Panc1 (cell line): ENCODE measurements around the gene DYNC1I1. TPM values are rescaled to one million over a fixed set of nuclear protein-coding genes. Genes with fewer than 3 reads are reported as not detected.

Experiments used
- ATAC-seq: fragments of 200-7000 bp; cut with Tn5 transposase; 2 replicates; pipeline ENCODE4 v1.9.1; 2020; ENCODE audit warnings: mild to moderate bottlenecking, moderate library complexity
- BruUV-seq: library from RNA; stranded (reverse); fragments of 400-500 nt; replicated peaks from 2 replicates; lab custom pipeline; 2021; lab: Mats Ljungman, UMichigan
- CTCF ChIA-PET: fragments of 300-600 bp; sonication (Branson Sonifier 250); formaldehyde crosslinking; loops from one replicate; lab custom pipeline; 2022; ENCODE audit warnings: antibody characterized with exemption; lab: Charles Lee
- POLR2A ChIA-PET: fragments of 300-600 bp; sonication (Branson Sonifier 250); formaldehyde crosslinking; loops from one replicate; lab custom pipeline; 2022; ENCODE audit warnings: antibody characterized with exemption; lab: Charles Lee
- DNase-seq: peaks from one replicate; pipeline ENCODE4 v3.0.0-alpha.2; 2010; ENCODE audit warnings: low read depth, low spot score
- H3K27ac ChIP-seq: 2 replicates; pipeline ENCODE4 v1.5.1; 2011; ENCODE audit warnings: mild to moderate bottlenecking, low read length, inconsistent platforms
- H3K27me3 ChIP-seq: fragments of 200-500 bp; sonication (Bioruptor generic); 2 replicates; pipeline ENCODE4 v1.6.0; 2014; ENCODE audit warnings: low read length, inconsistent platforms; ENCODE audit not compliant: control insufficient read depth, insufficient read depth
- H3K36me3 ChIP-seq: fragments of 200-500 bp; sonication (Bioruptor generic); 2 replicates; pipeline ENCODE4 v1.5.1; 2014; ENCODE audit warnings: inconsistent platforms, mild to moderate bottlenecking, low read length, moderate library complexity; ENCODE audit not compliant: control insufficient read depth, insufficient read depth
- H3K4me1 ChIP-seq: 2 replicates; pipeline ENCODE4 v1.5.1; 2011; ENCODE audit warnings: inconsistent platforms, mild to moderate bottlenecking, low read length, moderate library complexity; ENCODE audit not compliant: control insufficient read depth, insufficient read depth
- H3K4me3 ChIP-seq, 2 experiments: 2 replicates each; pipeline ENCODE4 v1.5.1; 2011 to 2012; ENCODE audit warnings: low read depth in 2 of 2, low read length in 2 of 2, mild to moderate bottlenecking in 2 of 2, inconsistent platforms in 1 of 2, moderate library complexity in 1 of 2
- H3K9me3 ChIP-seq: fragments of 200-500 bp; sonication (Bioruptor generic); 2 replicates; pipeline ENCODE4 v1.5.1; 2014; ENCODE audit warnings: low read depth, mild to moderate bottlenecking, inconsistent platforms, low read length, moderate library complexity; ENCODE audit not compliant: control insufficient read depth, insufficient read depth
- POLR2AphosphoS5 ChIP-seq: IDR thresholded peaks from 2 replicates; pipeline ENCODE4 v1.6.1; 2012; ENCODE audit warnings: mild to moderate bottlenecking, low read depth, low read length, moderate library complexity
- SIN3A ChIP-seq: IDR thresholded peaks from 2 replicates; pipeline ENCODE4 v1.6.1; 2012; ENCODE audit warnings: low read depth, mild to moderate bottlenecking, low read length, moderate library complexity, borderline replicate concordance; ENCODE audit not compliant: insufficient read depth
- TCF7L2 ChIP-seq: IDR thresholded peaks from 2 replicates; pipeline ENCODE4 v1.6.1; 2011; ENCODE audit warnings: mild to moderate bottlenecking, low read depth, low read length, inconsistent platforms
- in situ Hi-C: cut with HindIII; loops from 2 replicates; pipeline ENCODE4 v1.10.0; 2016; ENCODE audit warnings: low sequenced_read_pairs, low pct_unique_long_range_greater_than_20kb
- intact Hi-C: fragments of 100-400 bp; cut with micrococcal nuclease; formaldehyde crosslinking; loops from one replicate; pipeline ENCODE4 v1.10.0; 2022; ENCODE audit not compliant: unreplicated experiment
- total RNA-seq: library from RNA; stranded (reverse); gene quantifications from one replicate; pipeline ENCODE4 v1.2.1, GENCODE V29; 2021; ENCODE audit not compliant: unreplicated experiment
- TF ChIP-seq, protein P1 (sequence below), 2 experiments: IDR thresholded peaks; 2 replicates each; pipeline ENCODE4 v1.6.1; 2011 to 2012; ENCODE audit warnings: low read depth in 2 of 2, control low read depth in 1 of 2, low read length in 1 of 2, mild to moderate bottlenecking in 1 of 2, moderate library complexity in 1 of 2; ENCODE audit not compliant: insufficient read depth in 1 of 2
- TF ChIP-seq, protein P2 (sequence below): fragments of 450-650 bp; IDR thresholded peaks from 2 replicates; pipeline ENCODE4 v1.5.1; 2017; ENCODE audit warnings: mild to moderate bottlenecking

Gene DYNC1I1
- total RNA-seq, 1 experiment from 2014 or later = 0.13 TPM

DNA sequence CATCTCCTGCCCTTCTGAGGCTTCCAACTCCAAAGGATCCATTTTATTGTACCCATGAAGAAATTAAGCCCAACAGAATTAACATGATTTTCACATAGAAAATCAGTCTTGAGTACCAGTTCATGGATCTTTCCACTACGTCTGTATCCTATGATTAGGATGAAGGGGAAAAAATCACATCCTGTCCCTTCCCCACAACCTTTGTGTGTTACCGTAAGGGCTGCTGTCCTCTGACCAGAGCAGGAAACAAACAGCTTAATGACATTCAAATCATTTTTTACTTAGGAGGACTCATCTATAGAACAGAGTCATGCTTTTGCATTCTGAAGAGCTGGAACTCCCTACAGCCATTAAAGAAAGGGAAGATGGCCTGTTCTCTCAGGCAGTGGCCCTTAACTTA, 241.5 kb downstream of the DYNC1I1 start:
- in situ Hi-C loops (no loop called here), intact Hi-C loops (no loop called here)
- H3K4me3 ChIP-seq = no peak overlapping the region
- H3K4me1 ChIP-seq = no peaks in the 10 kb centered on the region
- no peak overlapping the region for H3K27ac ChIP-seq
- ChIA-PET CTCF (no interaction called here), POLR2A (no interaction called here)
- ATAC-seq (no peak), DNase-seq (no peak)
- H3K9me3 ChIP-seq = no peaks in the 10 kb centered on the region
- no TSS peak for BruUV-seq
- TF ChIP-seq, protein P1, sequence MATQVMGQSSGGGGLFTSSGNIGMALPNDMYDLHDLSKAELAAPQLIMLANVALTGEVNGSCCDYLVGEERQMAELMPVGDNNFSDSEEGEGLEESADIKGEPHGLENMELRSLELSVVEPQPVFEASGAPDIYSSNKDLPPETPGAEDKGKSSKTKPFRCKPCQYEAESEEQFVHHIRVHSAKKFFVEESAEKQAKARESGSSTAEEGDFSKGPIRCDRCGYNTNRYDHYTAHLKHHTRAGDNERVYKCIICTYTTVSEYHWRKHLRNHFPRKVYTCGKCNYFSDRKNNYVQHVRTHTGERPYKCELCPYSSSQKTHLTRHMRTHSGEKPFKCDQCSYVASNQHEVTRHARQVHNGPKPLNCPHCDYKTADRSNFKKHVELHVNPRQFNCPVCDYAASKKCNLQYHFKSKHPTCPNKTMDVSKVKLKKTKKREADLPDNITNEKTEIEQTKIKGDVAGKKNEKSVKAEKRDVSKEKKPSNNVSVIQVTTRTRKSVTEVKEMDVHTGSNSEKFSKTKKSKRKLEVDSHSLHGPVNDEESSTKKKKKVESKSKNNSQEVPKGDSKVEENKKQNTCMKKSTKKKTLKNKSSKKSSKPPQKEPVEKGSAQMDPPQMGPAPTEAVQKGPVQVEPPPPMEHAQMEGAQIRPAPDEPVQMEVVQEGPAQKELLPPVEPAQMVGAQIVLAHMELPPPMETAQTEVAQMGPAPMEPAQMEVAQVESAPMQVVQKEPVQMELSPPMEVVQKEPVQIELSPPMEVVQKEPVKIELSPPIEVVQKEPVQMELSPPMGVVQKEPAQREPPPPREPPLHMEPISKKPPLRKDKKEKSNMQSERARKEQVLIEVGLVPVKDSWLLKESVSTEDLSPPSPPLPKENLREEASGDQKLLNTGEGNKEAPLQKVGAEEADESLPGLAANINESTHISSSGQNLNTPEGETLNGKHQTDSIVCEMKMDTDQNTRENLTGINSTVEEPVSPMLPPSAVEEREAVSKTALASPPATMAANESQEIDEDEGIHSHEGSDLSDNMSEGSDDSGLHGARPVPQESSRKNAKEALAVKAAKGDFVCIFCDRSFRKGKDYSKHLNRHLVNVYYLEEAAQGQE (IDR thresholded peaks at IDR 0.05; ENCODE audit: insufficient read depth in 1 of 2, low read depth in 2 of 2, low read length in 1 of 2) = no peak
- no peak for TF ChIP-seq SIN3A
- TF ChIP-seq POLR2AphosphoS5 = no peak
- TF ChIP-seq, protein P2, sequence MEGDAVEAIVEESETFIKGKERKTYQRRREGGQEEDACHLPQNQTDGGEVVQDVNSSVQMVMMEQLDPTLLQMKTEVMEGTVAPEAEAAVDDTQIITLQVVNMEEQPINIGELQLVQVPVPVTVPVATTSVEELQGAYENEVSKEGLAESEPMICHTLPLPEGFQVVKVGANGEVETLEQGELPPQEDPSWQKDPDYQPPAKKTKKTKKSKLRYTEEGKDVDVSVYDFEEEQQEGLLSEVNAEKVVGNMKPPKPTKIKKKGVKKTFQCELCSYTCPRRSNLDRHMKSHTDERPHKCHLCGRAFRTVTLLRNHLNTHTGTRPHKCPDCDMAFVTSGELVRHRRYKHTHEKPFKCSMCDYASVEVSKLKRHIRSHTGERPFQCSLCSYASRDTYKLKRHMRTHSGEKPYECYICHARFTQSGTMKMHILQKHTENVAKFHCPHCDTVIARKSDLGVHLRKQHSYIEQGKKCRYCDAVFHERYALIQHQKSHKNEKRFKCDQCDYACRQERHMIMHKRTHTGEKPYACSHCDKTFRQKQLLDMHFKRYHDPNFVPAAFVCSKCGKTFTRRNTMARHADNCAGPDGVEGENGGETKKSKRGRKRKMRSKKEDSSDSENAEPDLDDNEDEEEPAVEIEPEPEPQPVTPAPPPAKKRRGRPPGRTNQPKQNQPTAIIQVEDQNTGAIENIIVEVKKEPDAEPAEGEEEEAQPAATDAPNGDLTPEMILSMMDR = no peak
- TF ChIP-seq TCF7L2 = no peak
- H3K36me3 ChIP-seq = no peaks in the 10 kb centered on the region
- peaks cover 2% of the 10 kb centered on the region for H3K27me3 ChIP-seq

DNA sequence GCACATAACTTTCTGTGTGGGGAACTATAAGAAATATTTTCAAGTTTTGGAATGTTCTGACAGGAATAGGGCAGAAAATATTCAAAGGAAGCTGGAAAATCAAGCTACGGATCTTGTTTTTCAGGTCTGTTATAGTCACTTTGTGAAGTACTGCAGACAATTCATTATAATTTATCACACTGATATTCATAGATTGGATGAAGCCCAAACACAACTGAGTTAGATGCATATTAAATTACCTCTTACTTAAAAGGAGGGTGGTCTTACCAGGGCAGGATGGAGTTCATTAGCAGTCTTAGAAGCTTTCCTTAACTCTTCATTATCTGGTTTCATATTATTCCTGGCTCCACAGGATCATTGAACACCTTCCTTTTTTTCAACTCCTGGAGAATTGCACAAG, 242.3 kb downstream of the DYNC1I1 start:
- Histone ChIP-seq H3K36me3 (no peaks in the 10 kb centered on the region), H3K9me3 (no peaks in the 10 kb centered on the region), H3K4me3 (no peak overlapping the region), H3K27ac (no peak overlapping the region), H3K27me3 (peaks cover 2% of the 10 kb centered on the region), H3K4me1 (no peaks in the 10 kb centered on the region)
- POLR2A ChIA-PET = no interaction called here
- CTCF ChIA-PET = no interaction called here
- DNase-seq = no peak
- intact Hi-C loops (no loop called here), in situ Hi-C loops (no loop called here)
- TF ChIP-seq POLR2AphosphoS5 (no peak), TCF7L2 (no peak), SIN3A (no peak)
- TF ChIP-seq, protein P1 (IDR thresholded peaks at IDR 0.05; ENCODE audit: insufficient read depth in 1 of 2, low read depth in 2 of 2, low read length in 1 of 2) = no peak
- TF ChIP-seq, protein P2 = no peak
- ATAC-seq = no peak
- no TSS peak for BruUV-seq
